GM12891 (cell line): ENCODE results near the gene PSMG3.
A peak's percentile ranks its signal among the peaks of the same experiment; 100 is the strongest.

ENCODE experiments used
- DNase-seq: peaks from one replicate; pipeline ENCODE4 v3.0.0; 2011; ENCODE audit warnings: low spot score; ENCODE audit not compliant: insufficient read length
- FAIRE-seq: peaks from 2 replicates; lab custom pipeline; 2011; peaks lifted over from hg19 to GRCh38; lab: Jason Lieb, UNC
- PAX5 ChIP-seq: IDR thresholded peaks from 2 replicates; pipeline ENCODE4 v1.6.1; 2011; ENCODE audit warnings: low read length, moderate library complexity, mild to moderate bottlenecking; ENCODE audit not compliant: insufficient read depth, severe bottlenecking
- POLR2A ChIP-seq: IDR thresholded peaks from 2 replicates; pipeline ENCODE4 v1.6.1; 2011; ENCODE audit warnings: low read depth, low read length, control low read depth
- POLR2AphosphoS5 ChIP-seq: IDR thresholded peaks from 2 replicates; pipeline ENCODE4 v1.6.1; 2011; ENCODE audit warnings: low read depth, low read length, control low read depth
- POU2F2 ChIP-seq: IDR thresholded peaks from 2 replicates; pipeline ENCODE4 v1.6.1; 2011; ENCODE audit warnings: low read depth, mild to moderate bottlenecking, control low read depth, low read length, moderate library complexity
- SPI1 ChIP-seq: IDR thresholded peaks from 2 replicates; pipeline ENCODE4 v1.6.1; 2011; ENCODE audit warnings: low read depth, low read length, control low read depth
- TAF1 ChIP-seq: IDR thresholded peaks from 2 replicates; pipeline ENCODE4 v1.6.1; 2011; ENCODE audit warnings: low read depth, low read length, control low read depth

The PSMG3 gene

GRCh38 chr7:1552200-1552599, 17.6 kb downstream of the PSMG3 start:
- no peak for TF ChIP-seq POU2F2
- no peak for TF ChIP-seq POLR2AphosphoS5
- no peak for TF ChIP-seq SPI1
- no peak for TF ChIP-seq POLR2A
- TF ChIP-seq PAX5: no peak
- no peak for TF ChIP-seq TAF1
- DNase-seq (no peak), FAIRE-seq (no peak)

GRCh38 chr7:1550846-1551155, 19.0 kb downstream of the PSMG3 start:
- TF ChIP-seq POU2F2: no peak
- TF ChIP-seq SPI1: no peak
- no peak for TF ChIP-seq POLR2AphosphoS5
- TF ChIP-seq POLR2A: no peak
- TF ChIP-seq TAF1: no peak
- no peak for TF ChIP-seq PAX5
- DNase-seq (no peak), FAIRE-seq (no peak)

GRCh38 chr7:1550005-1550845, 19.6 kb downstream of the PSMG3 start:
- TF ChIP-seq PAX5 (no peak), SPI1 (no peak), POLR2AphosphoS5 (no peak), POU2F2 (no peak), POLR2A (no peak), TAF1 (no peak)
- FAIRE-seq (no peak), DNase-seq (no peak)

GRCh38 chr7:1549357-1550004, 20.4 kb downstream of the PSMG3 start:
- TF ChIP-seq POLR2A (no peak), TAF1 (no peak), PAX5 (no peak)
- DNase-seq (no peak), FAIRE-seq (no peak)

GRCh38 chr7:1548944-1549343, 20.9 kb downstream of the PSMG3 start:
- TF ChIP-seq POU2F2 (no peak), PAX5 (no peak), TAF1 (no peak), SPI1 (no peak), POLR2AphosphoS5 (no peak)
- FAIRE-seq (no peak), DNase-seq (no peak)

GRCh38 chr7:1548438-1548831, 21.4 kb downstream of the PSMG3 start:
- FAIRE-seq: no peak
- no peak for DNase-seq
- TF ChIP-seq POU2F2 (no peak), SPI1 (0 out of 2 replicates have a peak, but pooled peaks have one; percentile 2)

- no peak for FAIRE-seq
Observed at GRCh38 chr7:1547777-1548437, 21.9 kb downstream of the PSMG3 start.

GRCh38 chr7:1546909-1547776, 22.7 kb downstream of the PSMG3 start:
- DNase-seq (no peak), FAIRE-seq (no peak)
- no peak for TF ChIP-seq POU2F2
- TF ChIP-seq SPI1: no peak
- TF ChIP-seq TAF1: no peak

More at GRCh38 chr7:1547777-1548437, 21.9 kb downstream of the PSMG3 start:
- TF ChIP-seq POLR2AphosphoS5: no peak
- no peak for TF ChIP-seq POLR2A
- TF ChIP-seq POU2F2: no peak
- TF ChIP-seq PAX5: no peak
- no peak for TF ChIP-seq TAF1
- TF ChIP-seq SPI1: no peak
- no peak for DNase-seq

- no peak for FAIRE-seq
- TF ChIP-seq PAX5 (no peak), POLR2AphosphoS5 (no peak), POU2F2 (no peak), TAF1 (no peak), POLR2A (no peak), SPI1 (no peak)
- DNase-seq: no peak
Observed at GRCh38 chr7:1546274-1546908, 23.4 kb downstream of the PSMG3 start.
